ENCODE measurements around the gene GSG1L. TPM values are rescaled to one million over a fixed set of nuclear protein-coding genes. Genes with fewer than 3 reads are reported as not detected.

Gene GSG1L
- total RNA-seq, 4 donors from 2014 or later: not detected

GRCh38 chr16:27903046-27903655 is 160.4 kb downstream of the GSG1L start:
- DNase-seq (ENCODE audit: low spot score): no peak
- TF ChIP-seq CTCF (IDR thresholded peaks at IDR 0.05): no peak
- no peak for ATAC-seq (ENCODE audit: low FRiP score)

- ATAC-seq (ENCODE audit: low FRiP score) (no peak), DNase-seq (ENCODE audit: low spot score) (no peak)
- TF ChIP-seq CTCF (IDR thresholded peaks at IDR 0.05): no peak
Observed at GRCh38 chr16:27902551-27902950, 161.0 kb downstream of the GSG1L start.

GRCh38 chr16:27901956-27902355 is 161.6 kb downstream of the GSG1L start:
- TF ChIP-seq CTCF (IDR thresholded peaks at IDR 0.05): no peak
- DNase-seq (ENCODE audit: low spot score) (no peak), ATAC-seq (ENCODE audit: low FRiP score) (no peak)

GRCh38 chr16:27899736-27900135 is 163.8 kb downstream of the GSG1L start:
- ATAC-seq (ENCODE audit: low FRiP score) (no peak), DNase-seq (ENCODE audit: low spot score) (no peak)
- no peak for TF ChIP-seq CTCF (IDR thresholded peaks at IDR 0.05)

GRCh38 chr16:27894386-27894785 is 169.1 kb downstream of the GSG1L start:
- DNase-seq (ENCODE audit: low spot score) (no peak), ATAC-seq (ENCODE audit: low FRiP score) (no peak)
- TF ChIP-seq CTCF (IDR thresholded peaks at IDR 0.05): no peak

GRCh38 chr16:27892879-27893278 is 170.6 kb downstream of the GSG1L start:
- ATAC-seq (ENCODE audit: low FRiP score) (no peak), DNase-seq (ENCODE audit: low spot score) (no peak)
- no peak for TF ChIP-seq CTCF (IDR thresholded peaks at IDR 0.05)

GRCh38 chr16:27890866-27891265 is 172.6 kb downstream of the GSG1L start:
- DNase-seq (ENCODE audit: low spot score) (no peak), ATAC-seq (ENCODE audit: low FRiP score) (no peak)
- TF ChIP-seq CTCF (IDR thresholded peaks at IDR 0.05): no peak

Measured in omental fat pad (tissue), 4 donors.